Common myeloid progenitor, CD34-positive (primary cell): ENCODE results near the gene FAM227B.
"Not testable (repeated sequence)": the region's sequence is repeated elsewhere in the genome, so short reads cannot be mapped to it uniquely, and the experiment has no call there.

Experiments
- CTCF ChIA-PET: fragments of 350-600 bp; sonication (Branson Sonifier 250); formaldehyde crosslinking; loops from one replicate; lab custom pipeline; 2021; ENCODE audit warnings: antibody characterized with exemption; lab: Charles Lee
- POLR2A ChIA-PET: fragments of 350-600 bp; sonication (Branson Sonifier 250); formaldehyde crosslinking; loops from one replicate; lab custom pipeline; 2021; ENCODE audit warnings: antibody characterized with exemption; lab: Charles Lee
- DNase-seq, 3 donors: peaks; one replicate each; pipeline versions ENCODE4 v3.0.0 to v3.0.0-alpha.2; 2013
- H3K27ac ChIP-seq, 2 experiments: 1 replicate in 1 of 2; 2 replicates in 1 of 2; pipeline ENCODE4 v1.7.0; 2013; ENCODE audit warnings: inconsistent platforms in 2 of 2, low read length in 2 of 2, mild to moderate bottlenecking in 2 of 2, low read depth in 1 of 2, moderate library complexity in 1 of 2; ENCODE audit not compliant: severe bottlenecking in 2 of 2, insufficient read depth in 1 of 2, poor library complexity in 1 of 2
- H3K27me3 ChIP-seq, 5 experiments: replicated peaks in 2 of 5; 1 replicate in 3 of 5; 2 replicates in 2 of 5; pipeline versions ENCODE4 v1.6.1 to v1.7.0; 2013; ENCODE audit warnings: low read length in 4 of 5, mild to moderate bottlenecking in 2 of 5, moderate library complexity in 2 of 5, inconsistent platforms in 1 of 5; ENCODE audit not compliant: insufficient read depth in 5 of 5, control insufficient read depth in 4 of 5
- H3K36me3 ChIP-seq, 4 experiments: 1 replicate in 2 of 4; 2 replicates in 2 of 4; pipeline versions ENCODE4 v1.6.1 to v1.7.0; 2013; ENCODE audit warnings: low read length in 3 of 4, control low read depth in 1 of 4, mild to moderate bottlenecking in 1 of 4; ENCODE audit not compliant: control insufficient read depth in 4 of 4, insufficient read depth in 4 of 4
- H3K4me1 ChIP-seq, 4 experiments: 1 replicate in 3 of 4; 2 replicates in 1 of 4; pipeline versions ENCODE4 v1.6.1 to v1.7.1; 2013; ENCODE audit warnings: low read length in 3 of 4, mild to moderate bottlenecking in 3 of 4, control low read depth in 1 of 4, inconsistent platforms in 1 of 4, moderate library complexity in 1 of 4; ENCODE audit not compliant: control insufficient read depth in 4 of 4, insufficient read depth in 4 of 4; ENCODE audit errors: control extremely low read depth in 1 of 4
- H3K4me3 ChIP-seq, 7 experiments: 1 replicate in 4 of 7; 2 replicates in 3 of 7; pipeline versions ENCODE4 v1.5.1 to v1.7.0; 2013; ENCODE audit warnings: mild to moderate bottlenecking in 7 of 7, low read length in 6 of 7, moderate library complexity in 6 of 7, inconsistent platforms in 2 of 7, low read depth in 2 of 7, control low read depth in 1 of 7; ENCODE audit not compliant: insufficient read depth in 4 of 7, control insufficient read depth in 1 of 7; ENCODE audit errors: extremely low read depth in 1 of 7
- H3K9me3 ChIP-seq, 5 experiments: 1 replicate in 4 of 5; 2 replicates in 1 of 5; pipeline versions ENCODE4 v1.6.1 to v1.7.1; 2013; ENCODE audit warnings: low read length in 4 of 5, mild to moderate bottlenecking in 2 of 5, inconsistent platforms in 1 of 5, low read depth in 1 of 5, moderate library complexity in 1 of 5; ENCODE audit not compliant: control insufficient read depth in 4 of 5, insufficient read depth in 2 of 5; ENCODE audit errors: control extremely low read depth in 1 of 5
- WGBS: methylation state at CpG from one replicate; pipeline ENCODE4 v1.1.5; 2013; ENCODE audit not compliant: insufficient coverage; 5-methylcytosine and 5-hydroxymethylcytosine counted together

The FAM227B gene

DNA sequence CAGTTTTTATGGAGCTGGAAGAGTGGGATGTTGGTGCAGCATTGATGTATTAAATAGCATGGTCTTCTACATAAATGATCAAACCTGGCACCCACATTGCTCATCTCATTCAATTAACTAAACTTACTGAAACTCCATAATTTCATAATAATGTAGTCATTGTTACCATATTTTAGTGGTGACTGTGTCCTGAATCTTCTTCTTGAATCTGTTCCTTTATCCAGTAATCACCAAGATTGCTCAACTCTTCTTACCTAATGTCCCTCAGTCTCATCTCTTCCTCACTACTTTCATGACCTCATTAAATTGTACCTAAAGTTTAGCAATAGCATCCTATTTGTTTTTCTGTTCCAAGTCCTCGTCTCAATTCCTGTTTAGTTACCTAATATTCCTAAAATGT lies 127.8 kb downstream of the FAM227B start:
- 86% methylated on average over 1 of the region's 1 CpG for WGBS
- no peak for DNase-seq
- CTCF ChIA-PET: no interaction called here

DNA sequence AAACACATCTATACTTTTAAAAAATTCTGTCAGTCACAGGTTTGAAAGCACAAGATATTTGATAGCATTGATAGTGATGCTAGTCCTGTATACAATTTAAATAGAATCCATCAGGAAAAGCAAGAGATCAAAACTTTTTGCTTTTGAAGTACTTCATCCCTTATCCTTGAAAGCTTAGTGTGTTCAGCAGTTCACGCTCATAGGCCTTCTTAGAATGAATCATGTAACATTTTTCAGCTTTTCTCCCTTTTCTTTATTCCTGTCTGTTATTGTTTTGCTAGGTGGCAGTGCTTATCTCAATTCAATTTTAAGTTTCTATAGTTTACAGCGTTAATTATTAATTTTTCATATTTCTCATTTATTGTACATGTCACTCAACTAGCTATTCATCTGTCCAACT lies 128.5 kb downstream of the FAM227B start:
- H3K27ac ChIP-seq: no peak overlapping the region

More for the DNA sequence above, 127.8 kb downstream of the FAM227B start:
- Histone ChIP-seq H3K4me1 (no peaks in the 10 kb centered on the region), H3K27ac (no peak overlapping the region), H3K36me3 (no peaks in the 10 kb centered on the region), H3K4me3 (no peak overlapping the region), H3K27me3 (no peaks in the 10 kb centered on the region), H3K9me3 (no peaks in the 10 kb centered on the region)
- POLR2A ChIA-PET: no interaction called here

DNA sequence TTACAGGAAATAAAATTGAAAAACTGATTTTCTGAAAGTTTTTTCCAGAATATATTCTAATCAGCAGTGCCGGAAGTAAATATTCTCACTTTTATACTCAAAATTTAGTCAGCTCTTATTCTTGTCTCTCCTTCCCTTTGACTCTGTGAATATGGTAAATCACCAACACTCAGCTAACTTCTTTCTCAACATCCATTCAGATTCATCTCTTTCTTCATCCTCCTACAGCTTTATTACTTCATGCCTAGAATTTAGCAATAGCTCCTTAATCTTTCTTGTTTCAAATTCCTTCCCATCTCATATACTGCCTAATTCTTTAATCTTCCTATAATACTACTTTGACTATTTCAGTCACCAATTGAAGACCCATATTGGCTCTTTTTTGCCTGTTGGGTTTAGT lies 129.7 kb downstream of the FAM227B start:
- no peaks in the 10 kb centered on the region for H3K4me1 ChIP-seq
- POLR2A ChIA-PET: interaction anchor here (0.7 kb wide), 1 partner anchor 35 kb away, joined by 3 read pairs; no protein-coding TSS in a partner anchor
- no peak for DNase-seq
- no peak overlapping the region for H3K4me3 ChIP-seq
- CTCF ChIA-PET: no interaction called here
- H3K27ac ChIP-seq: no peak overlapping the region
- no peaks in the 10 kb centered on the region for H3K27me3 ChIP-seq
- H3K36me3 ChIP-seq: no peaks in the 10 kb centered on the region
- no peaks in the 10 kb centered on the region for H3K9me3 ChIP-seq
- WGBS: 100% methylated on average over 1 of the region's 1 CpG

More for the DNA sequence above, 128.5 kb downstream of the FAM227B start:
- Histone ChIP-seq H3K4me3 (no peak overlapping the region), H3K36me3 (no peaks in the 10 kb centered on the region), H3K4me1 (no peaks in the 10 kb centered on the region), H3K9me3 (no peaks in the 10 kb centered on the region), H3K27me3 (no peaks in the 10 kb centered on the region)
- 100% methylated on average over 1 of the region's 2 CpGs for WGBS
- POLR2A ChIA-PET: no interaction called here
- DNase-seq: no peak
- CTCF ChIA-PET: no interaction called here

DNA sequence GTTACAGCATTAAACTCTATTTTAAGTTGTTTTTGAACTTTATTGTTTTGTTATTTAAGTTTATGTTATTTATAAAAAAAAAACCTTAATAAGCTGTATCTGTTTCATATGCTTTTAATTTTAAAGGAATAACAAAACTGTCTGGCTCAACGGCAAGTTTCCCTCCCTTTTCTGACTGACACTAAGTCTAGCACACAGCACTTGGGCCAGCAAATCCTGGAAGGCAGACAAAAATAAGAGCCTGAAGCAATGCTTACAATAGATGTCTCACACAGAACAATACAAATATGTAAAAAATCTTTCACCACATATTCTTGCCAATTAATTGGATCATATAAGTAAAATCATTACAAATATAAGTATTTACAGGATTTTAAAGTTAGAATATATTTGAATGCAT lies 135.2 kb downstream of the FAM227B start:
- H3K9me3 ChIP-seq, H3K27me3 ChIP-seq, H3K4me3 ChIP-seq, DNase-seq, H3K36me3 ChIP-seq, H3K27ac ChIP-seq, CTCF ChIA-PET, POLR2A ChIA-PET, H3K4me1 ChIP-seq: not testable (repeated sequence)
- no CpG with 5 or more reads among the region's 1 CpG for WGBS

DNA sequence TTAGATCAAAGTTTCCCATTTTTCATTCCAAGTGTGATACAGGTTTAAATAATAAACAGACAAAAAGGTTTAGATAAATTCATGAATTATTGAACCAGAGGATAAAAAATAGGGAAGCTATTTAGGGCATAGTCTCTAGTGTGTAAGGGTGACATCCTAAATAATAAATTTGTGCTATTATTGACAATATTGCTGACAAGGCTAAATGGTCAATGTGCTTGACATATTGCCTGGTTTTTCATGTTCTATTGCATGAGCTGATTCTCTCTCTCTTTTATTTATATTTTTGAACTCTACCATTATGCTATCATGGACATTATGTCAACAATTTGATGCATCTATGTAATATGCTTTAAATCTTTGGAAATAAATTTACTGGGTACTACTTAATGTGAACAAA lies 141.6 kb downstream of the FAM227B start:
- H3K4me3 ChIP-seq, H3K27me3 ChIP-seq, CTCF ChIA-PET, H3K36me3 ChIP-seq, DNase-seq, H3K4me1 ChIP-seq, POLR2A ChIA-PET, H3K9me3 ChIP-seq, H3K27ac ChIP-seq: not testable (repeated sequence)

DNA sequence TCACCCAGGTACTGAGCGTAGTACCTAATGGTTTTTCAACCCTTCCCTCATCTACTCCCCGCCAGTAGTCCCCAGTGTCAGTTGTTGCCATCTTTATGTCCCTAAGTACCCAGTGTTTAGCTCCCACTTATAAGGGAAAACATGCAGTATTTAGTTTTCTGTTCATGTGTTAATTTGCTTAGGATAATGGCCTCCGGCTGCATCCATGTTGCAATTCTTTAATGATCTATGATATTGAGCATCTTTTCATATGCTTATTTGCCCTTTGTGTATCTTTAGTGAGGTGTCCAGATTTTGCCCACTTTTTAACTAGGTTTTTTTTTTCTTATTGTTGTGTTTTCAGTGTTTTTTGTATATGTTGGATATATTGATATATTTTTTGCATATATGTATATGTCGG lies 142.6 kb downstream of the FAM227B start:
- DNase-seq, H3K36me3 ChIP-seq, H3K4me1 ChIP-seq, H3K9me3 ChIP-seq, H3K27ac ChIP-seq, H3K27me3 ChIP-seq, H3K4me3 ChIP-seq, POLR2A ChIA-PET, CTCF ChIA-PET: not testable (repeated sequence)
- WGBS: 100% methylated on average over 1 of the region's 4 CpGs

DNA sequence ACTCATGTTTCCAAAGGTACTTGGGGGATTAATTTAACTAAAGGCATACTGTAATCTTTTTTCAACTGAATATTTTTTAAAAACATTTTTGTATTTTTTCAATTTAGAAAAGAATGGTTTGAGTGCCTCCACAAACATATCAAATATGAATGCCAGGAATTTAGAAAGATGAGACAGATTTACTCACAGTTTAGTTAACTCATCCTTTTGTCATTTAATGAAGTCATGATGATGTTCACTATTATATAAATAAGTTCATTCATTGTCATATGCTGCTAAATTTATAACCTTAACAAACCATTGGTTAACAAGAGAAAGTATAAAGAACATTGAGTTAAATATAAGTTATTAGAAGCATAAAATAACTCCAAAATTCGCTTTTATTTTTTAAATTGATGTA lies 147.6 kb downstream of the FAM227B start:
- no peak overlapping the region for H3K27ac ChIP-seq
- no CpG with 5 or more reads among the region's 1 CpG for WGBS

More for the DNA sequence above, 147.6 kb downstream of the FAM227B start:
- Histone ChIP-seq H3K4me1 (peaks cover 0 to 3% (median 0%) of the 10 kb centered on the region in 4 experiments), H3K36me3 (no peaks in the 10 kb centered on the region), H3K9me3 (no peaks in the 10 kb centered on the region), H3K27me3 (no peaks in the 10 kb centered on the region), H3K4me3 (no peak overlapping the region)
- POLR2A ChIA-PET: no interaction called here
- DNase-seq: no peak
- CTCF ChIA-PET: no interaction called here
